HFF-Myc (cell line): ENCODE data around the gene KLF2.

ENCODE experiments used
- DNase-seq: peaks from one replicate; pipeline ENCODE4 v3.0.0-alpha.2; 2011; ENCODE audit warnings: low read depth; ENCODE audit errors: extremely low read depth
- H3K4me3 ChIP-seq: replicated peaks from 2 replicates; pipeline ENCODE4 v1.5.1; 2011; ENCODE audit warnings: low read depth, mild to moderate bottlenecking, control low read depth, low read length
- TF ChIP-seq, protein P1 (sequence below): IDR thresholded peaks from 2 replicates; pipeline ENCODE4 v1.5.1; 2012; ENCODE audit warnings: mild to moderate bottlenecking, low read depth, low read length, control low read depth; ENCODE audit errors: missing control alignments

The KLF2 gene

GRCh38 chr19:16285769-16286498 lies 38.7 kb upstream of the KLF2 start:
- DNase-seq = no peak
- H3K4me3 ChIP-seq = no peak overlapping the region
- TF ChIP-seq, protein P1, sequence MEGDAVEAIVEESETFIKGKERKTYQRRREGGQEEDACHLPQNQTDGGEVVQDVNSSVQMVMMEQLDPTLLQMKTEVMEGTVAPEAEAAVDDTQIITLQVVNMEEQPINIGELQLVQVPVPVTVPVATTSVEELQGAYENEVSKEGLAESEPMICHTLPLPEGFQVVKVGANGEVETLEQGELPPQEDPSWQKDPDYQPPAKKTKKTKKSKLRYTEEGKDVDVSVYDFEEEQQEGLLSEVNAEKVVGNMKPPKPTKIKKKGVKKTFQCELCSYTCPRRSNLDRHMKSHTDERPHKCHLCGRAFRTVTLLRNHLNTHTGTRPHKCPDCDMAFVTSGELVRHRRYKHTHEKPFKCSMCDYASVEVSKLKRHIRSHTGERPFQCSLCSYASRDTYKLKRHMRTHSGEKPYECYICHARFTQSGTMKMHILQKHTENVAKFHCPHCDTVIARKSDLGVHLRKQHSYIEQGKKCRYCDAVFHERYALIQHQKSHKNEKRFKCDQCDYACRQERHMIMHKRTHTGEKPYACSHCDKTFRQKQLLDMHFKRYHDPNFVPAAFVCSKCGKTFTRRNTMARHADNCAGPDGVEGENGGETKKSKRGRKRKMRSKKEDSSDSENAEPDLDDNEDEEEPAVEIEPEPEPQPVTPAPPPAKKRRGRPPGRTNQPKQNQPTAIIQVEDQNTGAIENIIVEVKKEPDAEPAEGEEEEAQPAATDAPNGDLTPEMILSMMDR = no peak

GRCh38 chr19:16288544-16288943 lies 36.1 kb upstream of the KLF2 start:
- DNase-seq = no peak
- TF ChIP-seq, protein P1 = no peak
- H3K4me3 ChIP-seq = no peak overlapping the region

DNA sequence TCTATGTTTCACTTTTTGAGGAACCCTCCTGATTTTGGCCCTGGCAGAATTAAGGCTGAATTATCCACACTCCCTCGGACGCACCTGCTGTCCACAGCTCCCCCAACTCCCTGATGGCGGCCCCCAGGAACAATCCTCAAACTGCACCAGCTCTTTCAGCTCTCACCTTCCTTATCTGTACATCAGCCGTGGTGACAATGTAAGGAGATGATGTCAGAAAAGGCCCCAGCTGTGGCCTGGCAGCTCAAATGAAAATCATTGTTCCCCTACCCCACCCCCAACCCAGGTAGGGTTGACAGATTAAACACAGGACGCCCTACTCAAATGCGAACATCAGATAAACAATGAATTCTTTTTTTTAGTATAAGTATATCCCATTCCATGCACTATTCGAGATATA lies 35.0 kb upstream of the KLF2 start:
- no peak overlapping the region for H3K4me3 ChIP-seq
- DNase-seq = no peak
- TF ChIP-seq, protein P1 = no peak

DNA sequence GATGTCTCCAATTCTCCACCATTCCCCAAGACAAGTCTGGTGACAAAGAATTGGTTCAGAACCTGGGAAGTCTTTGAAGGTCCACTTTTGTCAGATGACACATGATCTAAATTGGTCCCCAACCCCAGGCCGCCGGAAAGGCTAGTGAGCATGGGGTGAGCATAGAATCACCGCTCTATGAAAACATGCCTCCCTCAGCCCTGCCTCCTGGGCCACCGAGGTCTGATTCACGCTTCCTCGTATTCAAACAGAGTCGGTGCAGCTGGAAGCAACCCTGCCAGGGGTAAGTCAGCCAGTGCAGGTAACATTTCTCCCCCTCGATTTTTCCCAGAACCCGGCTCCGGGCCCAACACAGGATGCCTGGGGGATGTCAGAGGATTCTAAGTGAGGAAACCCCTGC lies 33.9 kb upstream of the KLF2 start:
- H3K4me3 ChIP-seq = no peak overlapping the region
- TF ChIP-seq, protein P1 = no peak
- DNase-seq = no peak

GRCh38 chr19:16293118-16294091 lies 31.2 kb upstream of the KLF2 start:
- TF ChIP-seq, protein P1 = no peak
- H3K4me3 ChIP-seq = peak overlapping the region; percentile 22
- no peak for DNase-seq

DNA sequence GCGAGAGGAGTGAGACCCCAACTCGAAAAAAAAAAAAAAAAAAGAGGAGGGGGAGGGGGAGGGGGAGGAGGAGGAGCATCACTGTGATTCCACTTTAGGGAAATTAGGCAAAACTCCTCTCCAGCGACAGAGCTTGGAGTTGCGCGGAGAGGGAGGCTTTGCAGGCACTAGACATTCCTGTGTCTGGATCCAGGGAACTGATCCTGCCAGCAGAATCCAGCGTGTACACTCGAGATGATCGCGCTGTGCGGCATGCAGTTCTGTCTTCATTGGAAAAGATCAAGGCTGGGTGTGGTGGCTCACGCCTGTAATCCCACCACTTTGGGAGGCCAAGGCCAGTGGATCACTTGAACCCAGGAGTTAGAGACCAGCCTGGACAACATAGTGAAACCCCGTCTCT lies 29.6 kb upstream of the KLF2 start:
- TF ChIP-seq, protein P1 = no peak
- no peak overlapping the region for H3K4me3 ChIP-seq
- DNase-seq = no peak
